HEK293 (cell line): Measurements from ENCODE around the gene ATRNL1.

Experiments
- ELK4 ChIP-seq: IDR thresholded peaks from 2 replicates; pipeline ENCODE4 v1.6.1; 2011; ENCODE audit warnings: mild to moderate bottlenecking, low read depth, low read length, borderline replicate concordance
- HOXC10 ChIP-seq: sonication (generic); formaldehyde crosslinking; IDR thresholded peaks from 2 replicates; pipeline ENCODE4 v1.8.1; 2023; ENCODE audit warnings: mild to moderate bottlenecking, missing genetic modification reagents
- KLF7 ChIP-seq: fragments of 450-650 bp; formaldehyde crosslinking; IDR thresholded peaks from 2 replicates; pipeline ENCODE4 v1.5.1; 2016; ENCODE audit warnings: missing biosample characterization, missing genetic modification characterization, borderline replicate concordance
- PRDM10 ChIP-seq: fragments of 450-650 bp; formaldehyde crosslinking; IDR thresholded peaks from 2 replicates; pipeline ENCODE4 v1.5.1; 2016; ENCODE audit warnings: missing biosample characterization, missing genetic modification characterization
- TRIM28 ChIP-seq: IDR thresholded peaks from 2 replicates; pipeline ENCODE4 v1.6.1; 2011; ENCODE audit warnings: low read length, control low read depth, borderline replicate concordance
- ZNF155 ChIP-seq: fragments of 450-650 bp; formaldehyde crosslinking; IDR thresholded peaks from 2 replicates; pipeline ENCODE4 v1.5.1; 2016; ENCODE audit warnings: missing biosample characterization, missing genetic modification characterization
- ZNF221 ChIP-seq: fragments of 450-650 bp; formaldehyde crosslinking; IDR thresholded peaks from 2 replicates; pipeline ENCODE4 v1.5.1; 2017; ENCODE audit warnings: missing biosample characterization, missing genetic modification characterization, borderline replicate concordance
- ZNF23 ChIP-seq: fragments of 450-650 bp; formaldehyde crosslinking; IDR thresholded peaks from 2 replicates; pipeline ENCODE4 v1.5.1; 2016; ENCODE audit warnings: missing biosample characterization, missing genetic modification characterization, borderline replicate concordance
- ZNF274 ChIP-seq, 2 experiments: fragments of 200-500 bp in 1 of 2; fragments of 450-650 bp in 1 of 2; sonication (Bioruptor generic) in 1 of 2; formaldehyde crosslinking in 1 of 2; IDR thresholded peaks; 2 replicates each; pipeline versions ENCODE4 v1.5.1 to v1.6.1; 2014 to 2016; ENCODE audit warnings: borderline replicate concordance in 1 of 2, inconsistent platforms in 1 of 2, low read length in 1 of 2, missing biosample characterization in 1 of 2, missing genetic modification characterization in 1 of 2
- ZNF335 ChIP-seq: fragments of 450-650 bp; formaldehyde crosslinking; conservative IDR thresholded peaks from 2 replicates; pipeline ENCODE4 v1.5.1; 2016; ENCODE audit warnings: missing biosample characterization, missing genetic modification characterization
- ZNF350 ChIP-seq: fragments of 450-650 bp; formaldehyde crosslinking; IDR thresholded peaks from 2 replicates; pipeline ENCODE4 v1.5.0; 2017; ENCODE audit warnings: missing biosample characterization, mild to moderate bottlenecking, missing genetic modification characterization
- ZNF48 ChIP-seq: fragments of 450-650 bp; formaldehyde crosslinking; IDR thresholded peaks from 2 replicates; pipeline ENCODE4 v1.5.1; 2016; ENCODE audit warnings: missing biosample characterization, missing genetic modification characterization
- ZNF514 ChIP-seq: fragments of 450-650 bp; formaldehyde crosslinking; IDR thresholded peaks from 2 replicates; pipeline ENCODE4 v1.5.1; 2016; ENCODE audit warnings: missing biosample characterization, missing genetic modification characterization
- ZNF560 ChIP-seq: fragments of 450-650 bp; formaldehyde crosslinking; IDR thresholded peaks from 2 replicates; pipeline ENCODE4 v1.5.1; 2017; ENCODE audit warnings: missing biosample characterization, missing genetic modification characterization, borderline replicate concordance
- ZNF624 ChIP-seq: fragments of 450-650 bp; formaldehyde crosslinking; IDR thresholded peaks from 2 replicates; pipeline ENCODE4 v1.5.1; 2017; ENCODE audit warnings: missing biosample characterization, missing genetic modification characterization
- ZNF658 ChIP-seq: fragments of 450-650 bp; formaldehyde crosslinking; IDR thresholded peaks from 2 replicates; pipeline ENCODE4; 2016; ENCODE audit warnings: missing biosample characterization, missing genetic modification characterization
- ZNF670 ChIP-seq: fragments of 450-650 bp; formaldehyde crosslinking; IDR thresholded peaks from 2 replicates; pipeline ENCODE4 v1.5.1; 2016; ENCODE audit warnings: missing biosample characterization, missing genetic modification characterization, low read depth
- ZNF776 ChIP-seq: fragments of 450-650 bp; formaldehyde crosslinking; IDR thresholded peaks from 2 replicates; pipeline ENCODE4 v1.5.0; 2017; ENCODE audit warnings: missing biosample characterization, missing genetic modification characterization, borderline replicate concordance
- TF ChIP-seq, protein P1 (sequence below): fragments of 450-650 bp; formaldehyde crosslinking; IDR thresholded peaks from 2 replicates; pipeline ENCODE4 v1.5.1; 2016; ENCODE audit warnings: missing biosample characterization, missing genetic modification characterization
- TF ChIP-seq, protein P2 (sequence below): fragments of 450-650 bp; formaldehyde crosslinking; IDR thresholded peaks from 2 replicates; pipeline ENCODE4 v1.5.1; 2016; ENCODE audit warnings: missing biosample characterization, missing genetic modification characterization
- TF ChIP-seq, protein P3 (sequence below): fragments of 450-650 bp; formaldehyde crosslinking; IDR thresholded peaks from 2 replicates; pipeline ENCODE4 v1.5.1; 2016; ENCODE audit warnings: missing biosample characterization, missing genetic modification characterization

The ATRNL1 gene

GRCh38 chr10:115093776-115094408 is 727 bp downstream of the ATRNL1 start (continued):
- TF ChIP-seq, protein P1, sequence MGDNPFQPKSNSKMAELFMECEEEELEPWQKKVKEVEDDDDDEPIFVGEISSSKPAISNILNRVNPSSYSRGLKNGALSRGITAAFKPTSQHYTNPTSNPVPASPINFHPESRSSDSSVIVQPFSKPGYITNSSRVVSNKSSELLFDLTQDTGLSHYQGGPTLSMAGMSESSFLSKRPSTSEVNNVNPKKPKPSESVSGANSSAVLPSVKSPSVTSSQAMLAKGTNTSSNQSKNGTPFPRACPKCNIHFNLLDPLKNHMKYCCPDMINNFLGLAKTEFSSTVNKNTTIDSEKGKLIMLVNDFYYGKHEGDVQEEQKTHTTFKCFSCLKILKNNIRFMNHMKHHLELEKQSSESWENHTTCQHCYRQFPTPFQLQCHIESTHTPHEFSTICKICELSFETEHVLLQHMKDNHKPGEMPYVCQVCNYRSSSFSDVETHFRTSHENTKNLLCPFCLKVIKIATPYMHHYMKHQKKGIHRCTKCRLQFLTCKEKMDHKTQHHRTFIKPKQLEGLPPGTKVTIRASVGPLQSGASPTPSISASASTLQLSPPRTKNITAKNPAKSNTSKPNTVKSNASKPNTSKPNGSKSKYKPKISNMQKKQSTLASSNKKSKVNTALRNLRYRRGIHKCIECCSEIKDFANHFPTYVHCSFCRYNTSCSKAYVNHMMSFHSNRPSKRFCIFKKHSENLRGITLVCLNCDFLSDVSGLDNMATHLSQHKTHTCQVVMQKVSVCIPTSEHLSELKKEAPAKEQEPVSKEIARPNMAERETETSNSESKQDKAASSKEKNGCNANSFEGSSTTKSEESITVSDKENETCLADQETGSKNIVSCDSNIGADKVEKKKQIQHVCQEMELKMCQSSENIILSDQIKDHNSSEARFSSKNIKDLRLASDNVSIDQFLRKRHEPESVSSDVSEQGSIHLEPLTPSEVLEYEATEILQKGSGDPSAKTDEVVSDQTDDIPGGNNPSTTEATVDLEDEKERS, result no peak
- no peak for TF ChIP-seq ZNF560 (tag by site-specific recombination)
- TF ChIP-seq, protein P2, sequence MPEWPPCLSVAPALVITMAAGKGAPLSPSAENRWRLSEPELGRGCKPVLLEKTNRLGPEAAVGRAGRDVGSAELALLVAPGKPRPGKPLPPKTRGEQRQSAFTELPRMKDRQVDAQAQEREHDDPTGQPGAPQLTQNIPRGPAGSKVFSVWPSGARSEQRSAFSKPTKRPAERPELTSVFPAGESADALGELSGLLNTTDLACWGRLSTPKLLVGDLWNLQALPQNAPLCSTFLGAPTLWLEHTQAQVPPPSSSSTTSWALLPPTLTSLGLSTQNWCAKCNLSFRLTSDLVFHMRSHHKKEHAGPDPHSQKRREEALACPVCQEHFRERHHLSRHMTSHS (tag by site-specific recombination), result no peak
- TF ChIP-seq PRDM10 (tag by site-specific recombination), result no peak
- no peak for TF ChIP-seq ZNF221 (tag by site-specific recombination)
- TF ChIP-seq ZNF23 (tag by site-specific recombination), result no peak
- TF ChIP-seq KLF7, result no peak
- no peak for TF ChIP-seq ZNF776 (tag by site-specific recombination)
- no peak for TF ChIP-seq ZNF624 (tag by site-specific recombination)
- TF ChIP-seq ZNF670, result no peak
- TF ChIP-seq ELK4, result no peak
- TF ChIP-seq, protein P3, sequence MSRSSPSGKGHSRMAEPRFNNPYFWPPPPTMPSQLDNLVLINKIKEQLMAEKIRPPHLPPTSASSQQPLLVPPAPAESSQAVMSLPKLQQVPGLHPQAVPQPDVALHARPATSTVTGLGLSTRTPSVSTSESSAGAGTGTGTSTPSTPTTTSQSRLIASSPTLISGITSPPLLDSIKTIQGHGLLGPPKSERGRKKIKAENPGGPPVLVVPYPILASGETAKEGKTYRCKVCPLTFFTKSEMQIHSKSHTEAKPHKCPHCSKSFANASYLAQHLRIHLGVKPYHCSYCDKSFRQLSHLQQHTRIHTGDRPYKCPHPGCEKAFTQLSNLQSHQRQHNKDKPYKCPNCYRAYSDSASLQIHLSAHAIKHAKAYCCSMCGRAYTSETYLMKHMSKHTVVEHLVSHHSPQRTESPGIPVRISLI (tag by site-specific recombination), result no peak
- no peak for TF ChIP-seq ZNF658 (tag by site-specific recombination)
- TF ChIP-seq ZNF155 (tag by site-specific recombination), result no peak
- TF ChIP-seq TRIM28, result no peak
- no peak for TF ChIP-seq HOXC10
- TF ChIP-seq ZNF48 (tag by site-specific recombination), result no peak
- no peak for TF ChIP-seq ZNF350 (tag by site-specific recombination)
- TF ChIP-seq ZNF335 (tag by site-specific recombination), result peak; percentile 40; the same call in 1 of the 2 replicates
- TF ChIP-seq ZNF274 (IDR thresholded peaks at IDR 0.05; ENCODE audit: low read length), result no peak
- no peak for TF ChIP-seq ZNF274 (tag by site-specific recombination; IDR thresholded peaks at IDR 0.05; ENCODE audit: borderline replicate concordance)
- no peak for TF ChIP-seq ZNF514 (tag by site-specific recombination)
